HepG2 (cell line): ENCODE data around the gene ENTHD1. TPM values are rescaled to one million over a fixed set of nuclear protein-coding genes. Genes with fewer than 3 reads are reported as not detected.

Source experiments
- ATAC-seq: fragments of 200-7000 bp; cut with Tn5 transposase; 3 replicates; pipeline ENCODE4 v1.9.1; 2020; ENCODE audit warnings: mild to moderate bottlenecking, moderate library complexity
- BruUV-seq: library from RNA; stranded (reverse); fragments of 400-500 nt; replicated peaks from 2 replicates; lab custom pipeline; 2021; lab: Mats Ljungman, UMichigan
- CTCF ChIA-PET: fragments of 300-600 bp; formaldehyde crosslinking; extraction: SDS; loops from one replicate; lab custom pipeline; 2021; ENCODE audit warnings: low total read pairs, inconsistent platforms, low intra/inter-chr PET ratio; lab: Yijun Ruan, JAX
- POLR2A ChIA-PET: fragments of 350-600 bp; sonication (Branson Sonifier 250); formaldehyde crosslinking; loops from one replicate; lab custom pipeline; 2020; ENCODE audit warnings: antibody characterized with exemption, inconsistent platforms; lab: Yijun Ruan, JAX
- DNase-seq: peaks from one replicate; pipeline ENCODE4 v3.0.0-alpha.2; 2015; ENCODE audit warnings: low spot score
- FAIRE-seq: peaks from 3 replicates; lab custom pipeline; 2011; peaks lifted over from hg19 to GRCh38; lab: Jason Lieb, UNC
- H2AFZ ChIP-seq: one replicate; pipeline ENCODE4 v1.6.1; 2011; ENCODE audit warnings: low read length, inconsistent platforms
- H3K27ac ChIP-seq: fragments of 300-600 bp; 3 replicates; pipeline ENCODE4 v1.8.0; 2011; ENCODE audit warnings: mixed run types, mild to moderate bottlenecking, mixed read lengths, low read length, inconsistent platforms; ENCODE audit not compliant: insufficient read depth; ENCODE audit errors: extremely low read length
- H3K27me3 ChIP-seq, 2 experiments: fragments of 200-600 bp in 1 of 2; 2 replicates in 1 of 2; 3 replicates in 1 of 2; pipeline versions ENCODE4 v1.6.0 to v1.8.0; 2011; ENCODE audit warnings: low read length in 2 of 2, mild to moderate bottlenecking in 2 of 2, moderate library complexity in 2 of 2, inconsistent platforms in 1 of 2; ENCODE audit not compliant: insufficient read depth in 2 of 2, control insufficient read depth in 1 of 2
- H3K36me3 ChIP-seq, 2 experiments: fragments of 200-600 bp in 1 of 2; replicated peaks in 1 of 2; 2 replicates in 1 of 2; 3 replicates in 1 of 2; pipeline versions ENCODE4 v1.5.1 to v1.8.0; 2011; ENCODE audit warnings: low read length in 2 of 2, inconsistent platforms in 1 of 2; ENCODE audit not compliant: insufficient read depth in 2 of 2, control insufficient read depth in 1 of 2
- H3K4me1 ChIP-seq: 2 replicates; pipeline ENCODE4 v1.5.1; 2012; ENCODE audit warnings: low read length, inconsistent platforms; ENCODE audit not compliant: insufficient read depth
- H3K4me2 ChIP-seq: 2 replicates; pipeline ENCODE4 v1.6.0; 2011; ENCODE audit warnings: low read depth, low read length, inconsistent platforms
- H3K4me3 ChIP-seq, 3 experiments: fragments of 200-600 bp in 1 of 3; sonication (generic), shearing (Covaris generic) in 1 of 3; replicated peaks in 1 of 3; 2 replicates each; pipeline ENCODE4 v1.5.1; 2011 to 2016; ENCODE audit warnings: low read length in 3 of 3, inconsistent platforms in 2 of 3, low read depth in 2 of 3, mild to moderate bottlenecking in 2 of 3, control low read depth in 1 of 3, mixed read lengths in 1 of 3; ENCODE audit not compliant: insufficient read depth in 1 of 3
- H3K79me2 ChIP-seq: one replicate; pipeline ENCODE4 v1.6.1; 2011; ENCODE audit warnings: low read length, inconsistent platforms; ENCODE audit not compliant: insufficient read depth
- H3K9ac ChIP-seq: 2 replicates; pipeline ENCODE4 v1.6.0; 2011; ENCODE audit warnings: mild to moderate bottlenecking, low read depth, low read length, inconsistent platforms; ENCODE audit not compliant: insufficient read depth
- H3K9me3 ChIP-seq: 2 replicates; pipeline ENCODE4 v1.5.1; 2012; ENCODE audit warnings: mild to moderate bottlenecking, low read length
- H4K20me1 ChIP-seq: 2 replicates; pipeline ENCODE4 v1.6.0; 2011; ENCODE audit warnings: inconsistent platforms, mild to moderate bottlenecking, low read length, moderate library complexity; ENCODE audit not compliant: insufficient read depth
- ATF3 ChIP-seq: sonication (generic); formaldehyde crosslinking; IDR thresholded peaks from 2 replicates; pipeline ENCODE4 v1.4.0; 2020; ENCODE audit warnings: missing genetic modification reagents
- DR1 ChIP-seq: sonication (generic); formaldehyde crosslinking; IDR thresholded peaks from 2 replicates; pipeline ENCODE4 v1.8.0; 2021; ENCODE audit warnings: mild to moderate bottlenecking, missing genetic modification reagents, inconsistent platforms
- GATAD1 ChIP-seq: IDR thresholded peaks from 2 replicates; pipeline ENCODE4 v1.6.1; 2016; ENCODE audit warnings: missing genetic modification reagents, missing compliant biosample characterization
- GFI1 ChIP-seq: sonication (generic); formaldehyde crosslinking; IDR thresholded peaks from 2 replicates; pipeline ENCODE4 v1.5.0; 2020; ENCODE audit warnings: missing genetic modification reagents, mild to moderate bottlenecking, borderline replicate concordance
- IRF1 ChIP-seq: sonication (generic); formaldehyde crosslinking; IDR thresholded peaks from 2 replicates; pipeline ENCODE4 v1.4.0; 2020; ENCODE audit warnings: low read depth, mild to moderate bottlenecking, missing genetic modification reagents
- ISL2 ChIP-seq: sonication (generic); formaldehyde crosslinking; IDR thresholded peaks from 2 replicates; pipeline ENCODE4 v1.5.0; 2020; ENCODE audit warnings: missing genetic modification reagents
- MTF1 ChIP-seq: sonication (generic); formaldehyde crosslinking; IDR thresholded peaks from 2 replicates; pipeline ENCODE4 v1.5.0; 2020; ENCODE audit warnings: missing genetic modification reagents
- NCOA5 ChIP-seq: sonication (generic); formaldehyde crosslinking; IDR thresholded peaks from 2 replicates; pipeline ENCODE4 v1.4.0; 2020; ENCODE audit warnings: missing genetic modification reagents
- NFE2L1 ChIP-seq: sonication (generic); formaldehyde crosslinking; IDR thresholded peaks from 2 replicates; pipeline ENCODE4 v1.4.0; 2020; ENCODE audit warnings: missing genetic modification reagents, mild to moderate bottlenecking, borderline replicate concordance
- POLR2A ChIP-seq, 2 experiments: IDR thresholded peaks; 2 replicates each; pipeline ENCODE4 v1.6.1; 2011; ENCODE audit warnings: low read depth in 2 of 2, low read length in 2 of 2, mild to moderate bottlenecking in 1 of 2, moderate library complexity in 1 of 2; ENCODE audit not compliant: insufficient read depth in 1 of 2
- SAP130 ChIP-seq: IDR thresholded peaks from 2 replicates; pipeline ENCODE4 v1.6.1; 2016; ENCODE audit warnings: low read depth
- YEATS4 ChIP-seq: sonication (generic); formaldehyde crosslinking; IDR thresholded peaks from 2 replicates; pipeline ENCODE4 v1.4.0; 2020; ENCODE audit warnings: missing genetic modification reagents, borderline replicate concordance
- ZNF777 ChIP-seq: sonication (generic); formaldehyde crosslinking; IDR thresholded peaks from 2 replicates; pipeline ENCODE4 v1.4.0; 2020; ENCODE audit warnings: missing genetic modification reagents
- WGBS: methylation state at CpG from one replicate; pipeline ENCODE4 v1.1.6; 2017; ENCODE audit warnings: low lambda C conversion rate; 5-methylcytosine and 5-hydroxymethylcytosine counted together
- in situ Hi-C: cut with HindIII; loops from 2 replicates; pipeline ENCODE4 v1.10.0; 2017; ENCODE audit warnings: low pct_unique_long_range_greater_than_20kb; ENCODE audit not compliant: extremely low pct_ligation_motif_present
- intact Hi-C: fragments of 100-400 bp; cut with micrococcal nuclease; formaldehyde crosslinking; loops from one replicate; pipeline ENCODE4 v1.10.0; 2022; ENCODE audit not compliant: unreplicated experiment
- polyA plus RNA-seq, 8 experiments: library from polyadenylated mRNA; depleted of rRNA in 3 of 8; stranded (reverse) in 7 of 8; unstranded in 1 of 8; fragments of >200 nt; fragmentation: Illumina TruSeq in 4 of 8; extraction: Trizol in 4 of 8; gene quantifications; 2 replicates each; pipeline versions ENCODE4 v1.2.1 to v1.2.3, GENCODE V29; 2011 to 2016; ENCODE audit warnings: low read depth in 4 of 8, missing spikeins in 1 of 8, mixed read lengths in 1 of 8; ENCODE audit not compliant: insufficient read depth in 1 of 8
- total RNA-seq, 5 experiments: library from RNA; depleted of rRNA; stranded (reverse); fragments of >200 nt; fragmentation: Illumina TruSeq; extraction: Trizol; gene quantifications; 2 replicates each; pipeline ENCODE4 v1.2.3, GENCODE V29; 2016; ENCODE audit warnings: low read depth in 1 of 5
- TF ChIP-seq, protein P1 (sequence below): sonication (generic); formaldehyde crosslinking; IDR thresholded peaks from 2 replicates; pipeline ENCODE4 v1.5.0; 2020; ENCODE audit warnings: mild to moderate bottlenecking, missing genetic modification reagents, borderline replicate concordance
- TF ChIP-seq, protein P2 (sequence below): sonication (generic); formaldehyde crosslinking; IDR thresholded peaks from 2 replicates; pipeline ENCODE4 v1.4.0; 2020; ENCODE audit warnings: missing genetic modification reagents

The ENTHD1 gene
- total and polyA plus RNA-seq, 2 of the 13 experiments (the other 11 are each of a cell fraction or from before 2014, with no cell fraction given) = not detected

- no peaks in the 10 kb centered on the region for H4K20me1 ChIP-seq
- CTCF ChIA-PET = no interaction called here
- BruUV-seq = no TSS peak
- no peaks in the 10 kb centered on the region for H3K36me3 ChIP-seq
- no peaks in the 10 kb centered on the region for H3K4me1 ChIP-seq
- ATAC-seq = no peak
- intact Hi-C loops = no loop called here
- FAIRE-seq = no peak
- no peak overlapping the region for H2AFZ ChIP-seq
- no peak for DNase-seq
- H3K9me3 ChIP-seq = no peaks in the 10 kb centered on the region
- H3K27me3 ChIP-seq = peaks cover 6 to 44% of the 10 kb centered on the region in 2 experiments; a peak in 4 of 5 replicates
- TF ChIP-seq IRF1 (CRISPR knock-in tag) (no peak), SAP130 (CRISPR knock-in tag) (no peak), ATF3 (CRISPR knock-in tag) (no peak), ISL2 (CRISPR knock-in tag) (no peak), DR1 (no peak), NCOA5 (CRISPR knock-in tag) (no peak), MTF1 (CRISPR knock-in tag) (no peak), GFI1 (no peak), POLR2A (IDR thresholded peaks at IDR 0.05; ENCODE audit: insufficient read depth in 1 of 2, low read depth in 2 of 2, low read length in 2 of 2) (no peak), ZNF777 (no peak), YEATS4 (CRISPR knock-in tag) (no peak), GATAD1 (no peak), NFE2L1 (CRISPR knock-in tag) (no peak)
- TF ChIP-seq, protein P1, sequence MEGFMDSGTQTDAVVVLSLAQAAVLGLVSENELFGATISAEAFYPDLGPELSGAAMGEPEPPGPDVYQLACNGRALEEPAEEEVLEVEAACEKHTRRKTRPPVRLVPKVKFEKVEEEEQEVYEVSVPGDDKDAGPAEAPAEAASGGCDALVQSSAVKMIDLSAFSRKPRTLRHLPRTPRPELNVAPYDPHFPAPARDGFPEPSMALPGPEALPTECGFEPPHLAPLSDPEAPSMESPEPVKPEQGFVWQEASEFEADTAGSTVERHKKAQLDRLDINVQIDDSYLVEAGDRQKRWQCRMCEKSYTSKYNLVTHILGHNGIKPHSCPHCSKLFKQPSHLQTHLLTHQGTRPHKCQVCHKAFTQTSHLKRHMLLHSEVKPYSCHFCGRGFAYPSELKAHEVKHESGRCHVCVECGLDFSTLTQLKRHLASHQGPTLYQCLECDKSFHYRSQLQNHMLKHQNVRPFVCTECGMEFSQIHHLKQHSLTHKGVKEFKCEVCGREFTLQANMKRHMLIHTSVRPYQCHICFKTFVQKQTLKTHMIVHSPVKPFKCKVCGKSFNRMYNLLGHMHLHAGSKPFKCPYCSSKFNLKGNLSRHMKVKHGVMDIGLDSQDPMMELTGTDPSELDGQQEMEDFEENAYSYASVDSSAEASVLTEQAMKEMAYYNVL (CRISPR knock-in tag) = no peak
- TF ChIP-seq, protein P2, sequence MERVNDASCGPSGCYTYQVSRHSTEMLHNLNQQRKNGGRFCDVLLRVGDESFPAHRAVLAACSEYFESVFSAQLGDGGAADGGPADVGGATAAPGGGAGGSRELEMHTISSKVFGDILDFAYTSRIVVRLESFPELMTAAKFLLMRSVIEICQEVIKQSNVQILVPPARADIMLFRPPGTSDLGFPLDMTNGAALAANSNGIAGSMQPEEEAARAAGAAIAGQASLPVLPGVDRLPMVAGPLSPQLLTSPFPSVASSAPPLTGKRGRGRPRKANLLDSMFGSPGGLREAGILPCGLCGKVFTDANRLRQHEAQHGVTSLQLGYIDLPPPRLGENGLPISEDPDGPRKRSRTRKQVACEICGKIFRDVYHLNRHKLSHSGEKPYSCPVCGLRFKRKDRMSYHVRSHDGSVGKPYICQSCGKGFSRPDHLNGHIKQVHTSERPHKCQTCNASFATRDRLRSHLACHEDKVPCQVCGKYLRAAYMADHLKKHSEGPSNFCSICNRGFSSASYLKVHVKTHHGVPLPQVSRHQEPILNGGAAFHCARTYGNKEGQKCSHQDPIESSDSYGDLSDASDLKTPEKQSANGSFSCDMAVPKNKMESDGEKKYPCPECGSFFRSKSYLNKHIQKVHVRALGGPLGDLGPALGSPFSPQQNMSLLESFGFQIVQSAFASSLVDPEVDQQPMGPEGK (CRISPR knock-in tag) = no peak
- 2% methylated on average over 10 of the region's 10 CpGs for WGBS
- no peak overlapping the region for H3K4me2 ChIP-seq
- POLR2A ChIA-PET = no interaction called here
- in situ Hi-C loops = no loop called here
- H3K9ac ChIP-seq = no peak overlapping the region
- H3K27ac ChIP-seq = no peak overlapping the region
- H3K79me2 ChIP-seq = no peaks in the 10 kb centered on the region
- no peak overlapping the region for H3K4me3 ChIP-seq
Measured at GRCh38 chr22:39735776-39736175, 157.8 kb downstream of the ENTHD1 start.
